Mesodermal cell (in vitro differentiated cells): ENCODE data around the gene MARCOL. TPM values are rescaled to one million over a fixed set of nuclear protein-coding genes. Genes with fewer than 3 reads are reported as not detected.

Experiments used
- H3K27ac ChIP-seq: 2 replicates; pipeline ENCODE4 v1.7.0; 2013; ENCODE audit warnings: mild to moderate bottlenecking, low read depth, low read length, moderate library complexity; ENCODE audit not compliant: severe bottlenecking
- H3K36me3 ChIP-seq: 2 replicates; pipeline ENCODE4 v1.7.1; 2013; ENCODE audit warnings: mild to moderate bottlenecking, low read length, moderate library complexity; ENCODE audit not compliant: control insufficient read depth, insufficient read depth
- H3K4me1 ChIP-seq: one replicate; pipeline ENCODE4 v1.7.1; 2013; ENCODE audit warnings: mild to moderate bottlenecking, low read length; ENCODE audit not compliant: insufficient read depth, control insufficient read depth, poor library complexity, severe bottlenecking
- H3K4me3 ChIP-seq: 2 replicates; pipeline ENCODE4 v1.7.0; 2013; ENCODE audit warnings: low read length, control low read depth, mild to moderate bottlenecking; ENCODE audit not compliant: insufficient read depth, poor library complexity, severe bottlenecking; ENCODE audit errors: extremely low read depth
- H3K9me3 ChIP-seq: 2 replicates; pipeline ENCODE4 v1.7.1; 2013; ENCODE audit warnings: mild to moderate bottlenecking, low read length, moderate library complexity; ENCODE audit not compliant: control insufficient read depth
- WGBS, 2 experiments: methylation state at CpG; one replicate each; pipeline ENCODE4 v1.1.5; 2013; ENCODE audit warnings: missing lambda C conversion rate in 2 of 2; ENCODE audit not compliant: insufficient coverage in 2 of 2; 5-methylcytosine and 5-hydroxymethylcytosine counted together
- polyA plus RNA-seq, 2 experiments: library from polyadenylated mRNA; stranded (reverse); fragments of 50-300 nt; gene quantifications; one replicate each; pipeline ENCODE4 v1.2.3, GENCODE V29; 2013

MARCOL gene, protein sequence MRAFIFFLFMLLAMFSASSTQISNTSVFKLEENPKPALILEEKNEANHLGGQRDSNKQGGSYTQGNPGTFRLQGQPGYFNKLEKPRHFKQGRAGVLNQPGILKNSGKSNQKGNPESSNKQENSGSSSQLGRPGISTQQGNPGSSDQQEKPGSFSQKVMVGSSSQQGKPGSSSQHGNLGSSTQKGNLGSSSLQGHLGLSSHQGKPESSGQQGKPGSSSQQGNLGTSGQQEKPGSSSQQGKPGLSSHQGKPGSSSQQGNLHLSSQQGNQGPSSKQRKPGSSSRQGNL
- not detected for polyA plus RNA-seq (2013, experiment 1 of 2)
- not detected for polyA plus RNA-seq (2013, experiment 2 of 2)

DNA sequence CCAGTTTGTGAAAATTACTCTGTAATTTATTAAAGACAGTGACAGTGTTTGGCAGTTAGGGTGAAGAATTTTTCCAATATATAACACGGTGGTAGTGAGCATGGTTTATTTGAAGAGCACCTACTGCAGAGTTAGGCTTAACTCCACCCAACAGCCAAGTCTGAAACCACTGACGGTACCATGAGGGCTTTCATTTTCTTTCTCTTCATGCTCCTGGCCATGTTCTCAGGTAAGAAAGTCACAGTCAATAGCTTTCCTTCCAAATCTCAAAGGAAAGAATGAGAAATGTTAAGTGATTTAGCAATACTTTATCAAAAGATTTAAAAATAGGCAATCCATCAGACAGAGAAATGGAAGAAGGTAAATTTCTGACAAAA is at the start of gene MARCOL:
Gene MARCOL (plus strand): TSS at position 108 of the 377 bp plus-strand sequence. CDS start 73 bp downstream, at position 181.
- no peak within 1 kb of the TSS for H3K27ac ChIP-seq
- H3K36me3 ChIP-seq: no peaks in the 10 kb centered on the region
- no peak within 1 kb of the TSS for H3K4me3 ChIP-seq
- 86% methylated on average over 1 of the region's 2 CpGs; no CpG with 5 or more reads in 1 of the 2 experiments for WGBS, 2 experiments
- H3K9me3 ChIP-seq: no peaks in the 10 kb centered on the region
- no peaks in the 10 kb centered on the region for H3K4me1 ChIP-seq

DNA sequence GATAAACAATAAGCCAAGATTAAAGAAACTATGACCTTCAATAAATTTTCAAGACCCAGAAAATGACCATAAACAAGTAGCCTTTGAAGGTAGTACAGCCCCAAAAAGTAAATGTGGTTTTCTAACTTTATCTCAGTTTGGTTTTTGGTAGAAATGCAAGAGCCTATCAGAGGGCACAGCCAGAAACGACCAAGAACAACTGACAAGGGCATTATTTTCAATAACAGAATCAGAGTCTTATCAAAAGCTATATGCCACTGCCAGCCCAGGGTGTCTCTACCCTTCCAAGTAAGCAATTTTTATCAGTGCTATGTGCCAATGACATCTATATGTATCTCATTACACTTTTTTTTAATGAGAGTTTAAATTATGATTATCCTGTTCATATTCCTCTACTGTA is 47.3 kb upstream of the MARCOL start:
- no peaks in the 10 kb centered on the region for H3K4me1 ChIP-seq
- no peaks in the 10 kb centered on the region for H3K36me3 ChIP-seq
- WGBS, 2 experiments: 88% methylated on average over 1 of the region's 1 CpG; no CpG with 5 or more reads in 1 of the 2 experiments
- H3K4me3 ChIP-seq: no peak overlapping the region
- no peak overlapping the region for H3K27ac ChIP-seq
- no peaks in the 10 kb centered on the region for H3K9me3 ChIP-seq

DNA sequence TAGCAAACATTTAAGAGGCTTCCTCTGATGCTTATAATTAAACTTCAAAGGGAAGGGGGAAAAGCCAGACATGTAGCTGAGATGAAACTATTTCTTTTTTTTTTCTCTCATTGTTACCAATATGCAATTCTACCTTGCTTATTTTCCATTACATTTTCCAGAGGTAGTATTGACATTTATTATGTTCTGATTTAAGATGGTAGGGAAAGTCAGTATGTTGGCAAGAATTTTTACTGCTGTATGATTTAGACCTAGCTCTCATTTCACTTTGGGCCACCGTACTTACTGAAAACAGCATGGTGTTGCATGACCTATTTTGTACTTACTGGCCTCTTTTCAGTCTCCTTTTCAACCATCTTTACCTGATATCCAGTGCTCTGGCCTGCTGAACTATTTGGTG is 45.1 kb upstream of the MARCOL start:
- Histone ChIP-seq H3K9me3 (no peaks in the 10 kb centered on the region), H3K4me1 (no peaks in the 10 kb centered on the region), H3K36me3 (no peaks in the 10 kb centered on the region), H3K27ac (no peak overlapping the region), H3K4me3 (no peak overlapping the region)
- WGBS, 2 experiments: 100% methylated on average over 1 of the region's 1 CpG; no CpG with 5 or more reads in 1 of the 2 experiments

DNA sequence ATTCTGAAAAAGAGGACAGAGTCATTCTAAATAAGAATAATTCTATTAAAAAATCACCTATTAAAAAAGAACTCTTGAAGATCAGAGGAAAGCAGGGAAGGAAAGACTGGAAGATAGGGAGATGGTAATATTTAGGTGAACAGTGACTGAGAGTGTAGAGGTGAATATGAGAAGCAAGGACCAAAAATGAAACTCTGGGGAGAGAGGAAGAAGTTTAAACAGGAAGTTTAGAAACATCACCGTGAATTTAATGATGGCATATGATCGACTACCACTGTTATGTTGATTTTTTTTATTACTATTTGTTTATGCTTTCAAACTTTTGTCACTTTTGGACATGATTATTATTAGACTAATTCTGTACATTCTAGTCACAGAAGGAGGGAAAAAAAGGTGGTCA is 37.2 kb upstream of the MARCOL start:
- no peaks in the 10 kb centered on the region for H3K36me3 ChIP-seq
- no peaks in the 10 kb centered on the region for H3K9me3 ChIP-seq
- H3K4me1 ChIP-seq: no peaks in the 10 kb centered on the region
- no peak overlapping the region for H3K27ac ChIP-seq
- no CpG with 5 or more reads among the region's 2 CpGs for WGBS, 2 experiments
- no peak overlapping the region for H3K4me3 ChIP-seq

DNA sequence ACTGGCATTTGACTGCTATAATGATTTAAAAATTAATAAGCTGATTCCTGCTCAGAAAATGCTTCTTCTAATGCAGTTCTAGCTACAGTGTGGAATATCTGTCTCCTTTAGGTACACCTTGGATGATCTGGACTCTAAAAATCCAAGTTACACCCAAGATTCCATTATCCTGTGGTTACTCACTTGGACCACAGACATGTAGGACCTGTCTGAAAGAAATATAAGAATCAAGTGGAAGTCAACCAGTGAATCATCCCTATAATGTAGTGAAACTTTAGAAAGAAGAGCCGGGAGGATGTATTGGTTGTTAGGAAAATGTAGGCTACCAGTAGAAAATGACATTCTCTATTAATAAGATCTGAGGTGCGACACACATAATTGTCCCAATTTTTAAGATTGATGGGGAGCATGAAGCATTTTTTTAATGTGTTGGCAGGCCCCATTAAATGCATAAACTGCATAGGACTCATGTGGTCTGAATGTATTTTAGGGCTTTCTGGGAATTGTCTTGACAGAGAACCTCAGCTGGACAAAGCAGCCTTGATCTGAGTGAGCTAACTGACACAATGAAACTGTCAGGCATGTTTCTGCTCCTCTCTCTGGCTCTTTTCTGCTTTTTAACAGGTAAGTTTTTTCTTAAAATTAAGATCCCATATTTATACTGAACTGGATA is 35.7 kb upstream of the MARCOL start, which contains the start of gene SPINK6:
Gene SPINK6 (plus strand): TSS at position 512 of the 673 bp plus-strand sequence. CDS start 55 bp downstream, at position 567.
- Histone ChIP-seq H3K4me3 (no peak within 1 kb of the TSS), H3K9me3 (no peaks in the 10 kb centered on the region), H3K4me1 (no peaks in the 10 kb centered on the region), H3K36me3 (no peaks in the 10 kb centered on the region), H3K27ac (no peak within 1 kb of the TSS)
- 100% methylated on average over 1 to 2 of the region's 2 CpGs for WGBS, 2 experiments

DNA sequence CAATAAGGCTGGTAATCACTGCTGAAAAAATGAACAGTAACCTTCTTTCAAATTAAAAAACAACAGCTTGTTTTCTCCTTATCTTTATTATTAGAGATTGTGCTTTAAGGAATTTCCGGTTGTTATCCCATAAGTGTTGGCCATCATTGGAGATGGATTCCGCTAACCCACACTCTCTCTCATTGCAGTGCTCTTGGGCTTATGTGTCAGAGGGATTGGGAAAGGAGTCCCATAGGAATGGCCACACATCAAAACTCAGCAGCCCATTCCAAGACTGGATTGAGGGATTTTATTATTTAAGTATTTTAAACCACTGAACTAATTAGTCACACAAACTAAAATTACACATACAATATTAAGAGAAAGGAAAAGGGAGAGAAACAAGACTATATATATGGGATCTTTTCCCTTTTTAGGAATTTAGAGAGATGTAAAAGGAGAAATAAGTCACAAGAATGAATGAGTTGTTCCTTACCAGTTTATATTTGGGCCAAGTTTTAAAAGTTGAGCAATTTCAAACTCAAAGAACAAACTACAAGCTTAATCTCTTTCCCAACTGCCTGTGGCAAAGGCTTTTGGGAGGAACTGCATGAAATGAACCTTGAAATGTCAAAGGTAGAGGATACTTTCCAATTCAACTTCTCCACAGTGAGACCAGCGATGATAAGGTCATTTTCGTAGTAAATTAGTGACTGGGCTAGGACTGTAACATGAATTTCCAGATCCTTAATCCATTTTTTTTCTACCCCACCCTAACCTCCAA is 33.1 kb upstream of the MARCOL start:
- Histone ChIP-seq H3K4me3 (no peak overlapping the region), H3K36me3 (no peaks in the 10 kb centered on the region), H3K27ac (no peak overlapping the region), H3K4me1 (no peaks in the 10 kb centered on the region), H3K9me3 (no peaks in the 10 kb centered on the region)
- 80% methylated on average over 1 of the region's 4 CpGs; no CpG with 5 or more reads in 1 of the 2 experiments for WGBS, 2 experiments

DNA sequence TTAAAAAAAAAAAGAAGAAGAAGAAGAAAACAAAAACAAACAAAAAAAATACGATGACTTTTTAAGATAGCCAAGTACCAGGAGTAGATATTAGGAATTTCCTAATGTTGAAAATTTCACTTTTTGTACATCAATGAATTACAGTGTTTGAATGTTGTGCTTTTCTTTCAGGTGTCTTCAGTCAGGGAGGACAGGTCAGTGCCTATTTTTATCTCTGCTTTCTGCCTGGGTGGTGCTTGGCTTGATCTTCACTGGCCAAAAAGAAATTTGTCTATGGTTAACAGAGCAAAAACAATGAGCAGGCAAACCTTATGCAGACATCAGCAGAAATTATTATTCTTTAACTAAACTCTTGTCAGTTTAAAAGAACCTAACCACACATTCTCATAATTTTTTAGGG is 32.5 kb upstream of the MARCOL start:
- WGBS, 2 experiments: no CpG with 5 or more reads among the region's 1 CpG
- Histone ChIP-seq H3K4me3 (no peak overlapping the region), H3K9me3 (no peaks in the 10 kb centered on the region), H3K36me3 (no peaks in the 10 kb centered on the region), H3K4me1 (no peaks in the 10 kb centered on the region), H3K27ac (no peak overlapping the region)

DNA sequence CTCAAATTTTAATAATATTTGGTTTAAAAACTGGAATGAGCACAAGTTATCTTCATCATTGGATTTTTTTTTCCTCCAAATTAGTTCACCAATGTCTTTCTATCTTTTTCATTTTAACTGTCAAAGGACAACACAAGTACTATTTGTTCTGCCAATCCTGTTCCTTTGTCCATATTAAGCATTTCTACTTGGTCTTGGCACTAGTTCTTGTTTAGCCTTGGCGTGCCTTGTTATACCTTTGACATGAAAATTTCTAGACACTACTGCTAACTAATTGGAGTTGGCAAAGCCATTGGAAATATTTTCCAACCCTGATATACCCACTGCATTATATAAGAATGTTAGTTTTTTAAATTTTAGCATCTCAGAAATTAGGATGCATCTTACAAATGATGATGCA is 31.7 kb upstream of the MARCOL start:
- H3K36me3 ChIP-seq: no peaks in the 10 kb centered on the region
- no peaks in the 10 kb centered on the region for H3K4me1 ChIP-seq
- WGBS, 2 experiments: 89% methylated on average over 1 of the region's 1 CpG; no CpG with 5 or more reads in 1 of the 2 experiments
- H3K9me3 ChIP-seq: no peaks in the 10 kb centered on the region
- H3K4me3 ChIP-seq: no peak overlapping the region
- H3K27ac ChIP-seq: no peak overlapping the region

DNA sequence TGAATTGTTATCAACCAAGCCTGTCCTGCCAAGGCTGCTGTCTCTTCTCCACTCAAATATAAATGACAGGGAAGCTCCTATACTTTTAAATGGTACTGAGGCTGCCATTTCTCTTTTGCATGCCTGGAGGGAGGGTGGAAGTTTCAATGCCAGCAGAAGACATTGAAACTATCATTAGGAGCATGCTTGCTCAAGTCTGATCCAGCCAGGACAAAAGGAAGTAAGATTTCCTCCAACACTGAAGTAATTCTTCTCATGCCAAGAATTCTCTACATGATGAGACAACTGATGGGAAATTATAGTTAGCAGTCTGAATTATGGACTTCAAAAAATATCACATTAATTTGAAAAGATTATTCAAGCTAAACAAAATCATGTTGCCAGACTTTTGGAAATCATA is 30.1 kb upstream of the MARCOL start:
- H3K9me3 ChIP-seq: no peaks in the 10 kb centered on the region
- no peaks in the 10 kb centered on the region for H3K36me3 ChIP-seq
- H3K4me1 ChIP-seq: no peaks in the 10 kb centered on the region
- H3K4me3 ChIP-seq: no peak overlapping the region
- H3K27ac ChIP-seq: no peak overlapping the region

DNA sequence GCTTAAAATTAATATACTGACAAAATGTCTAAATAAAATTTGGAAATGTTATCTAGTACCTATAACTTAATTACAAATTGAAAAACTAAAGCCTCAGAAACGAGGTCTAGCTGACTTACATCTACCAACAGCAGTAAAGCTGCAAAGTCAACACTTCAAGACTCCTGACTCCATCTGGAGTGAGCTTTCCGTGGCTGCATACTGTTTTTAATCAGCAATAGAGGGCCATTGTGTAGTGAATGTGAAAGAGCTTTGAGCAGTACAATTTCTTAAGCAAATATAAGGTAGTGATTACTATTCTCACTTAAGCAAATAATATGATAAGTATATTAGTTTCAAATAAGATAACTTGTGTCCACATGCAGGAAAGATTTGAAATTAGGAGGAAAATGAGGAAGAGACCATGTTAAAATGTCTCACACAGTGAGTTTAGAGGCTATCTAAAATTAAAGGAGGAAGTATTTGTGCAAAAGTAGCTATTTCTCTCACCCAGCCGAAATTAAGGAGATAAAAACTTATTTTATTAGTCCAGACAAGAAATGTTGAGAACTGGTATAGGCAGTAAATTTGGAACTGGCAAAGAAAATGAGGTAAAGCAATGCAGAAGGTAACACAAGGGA is 29.1 kb upstream of the MARCOL start:
- no peak overlapping the region for H3K4me3 ChIP-seq
- no CpG with 5 or more reads among the region's 3 CpGs for WGBS, 2 experiments

More for the DNA sequence above, 29.1 kb upstream of the MARCOL start:
- Histone ChIP-seq H3K36me3 (no peaks in the 10 kb centered on the region), H3K4me1 (no peaks in the 10 kb centered on the region), H3K27ac (no peak overlapping the region), H3K9me3 (no peaks in the 10 kb centered on the region)
